Activated CD4-positive, alpha-beta T cell treated with anti-CD3 and anti-CD28 coated beads, Interleukin-2, amount 50 U/mL, for 48 hours (primary cell): ENCODE results near the gene STRN3.
A peak's percentile ranks its signal among the peaks of the same experiment; 100 is the strongest.
"Not testable (repeated sequence)": the region's sequence is repeated elsewhere in the genome, so short reads cannot be mapped to it uniquely, and the experiment has no call there.

ENCODE experiments used
- DNase-seq, 2 experiments: peaks; one replicate each; pipeline ENCODE4 v3.0.0-alpha.2; 2020

The STRN3 gene

DNA sequence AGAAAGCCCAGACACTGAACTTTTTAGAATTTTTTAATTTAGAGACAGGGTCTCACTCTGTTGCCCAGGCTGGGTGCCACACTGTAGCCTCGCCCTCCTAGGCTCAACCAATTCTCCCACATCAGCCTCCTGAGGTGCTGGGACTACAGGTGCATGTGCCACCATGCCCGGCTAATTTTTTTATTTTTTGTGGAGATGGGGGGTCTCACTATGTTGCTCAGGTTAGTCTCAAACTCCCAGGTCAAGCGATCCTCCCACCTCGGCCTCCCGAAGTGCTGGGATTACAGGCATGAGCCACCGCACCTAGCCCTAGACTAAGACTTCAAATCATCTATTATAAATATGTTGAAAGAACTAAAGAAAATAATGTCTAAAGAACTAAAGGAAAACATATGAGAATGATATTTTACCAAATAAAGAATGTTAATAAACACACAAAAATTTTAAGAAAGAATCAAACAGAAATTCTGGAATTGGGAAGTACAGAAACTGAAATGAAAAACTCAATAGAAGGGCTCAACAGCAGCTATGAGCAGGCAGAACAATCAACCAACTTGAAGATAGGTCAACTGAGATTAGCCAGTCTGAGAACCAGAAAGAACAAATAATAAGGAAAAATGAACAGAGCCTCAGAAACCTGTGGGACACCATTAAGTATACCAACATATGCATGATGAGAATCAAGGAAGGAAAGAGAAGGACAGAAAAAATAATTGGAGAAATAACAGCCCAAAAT lies 27.0 kb downstream of the STRN3 start:
- no peak for DNase-seq

DNA sequence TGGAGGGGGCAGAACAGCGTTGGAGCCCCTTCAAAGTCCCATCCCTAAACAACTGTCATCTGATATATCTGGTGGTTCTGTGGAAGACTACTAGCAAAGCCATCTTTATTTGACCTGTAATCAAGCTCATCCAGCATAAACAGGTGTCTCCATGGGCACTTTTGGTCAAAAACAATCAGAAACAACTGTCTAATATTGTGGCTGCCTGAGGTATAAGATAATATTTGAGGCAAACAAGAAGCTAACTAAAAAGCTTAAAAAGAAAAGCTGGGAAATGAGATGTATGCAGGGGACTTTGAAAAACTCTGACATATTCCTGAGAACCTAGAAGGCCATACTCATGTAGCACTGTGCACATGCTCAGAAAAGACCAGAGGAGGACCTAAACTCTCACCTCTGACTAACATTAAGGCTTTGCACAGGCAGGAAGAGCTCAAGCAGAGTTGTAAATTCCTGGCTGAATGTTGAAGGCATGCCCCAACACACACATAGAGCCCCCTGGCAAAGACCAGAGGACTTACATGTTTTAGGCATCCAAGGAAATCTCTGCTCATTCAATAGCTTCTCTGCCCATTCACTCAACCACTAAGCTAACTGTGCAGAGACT lies 28.0 kb downstream of the STRN3 start:
- DNase-seq: no peak

DNA sequence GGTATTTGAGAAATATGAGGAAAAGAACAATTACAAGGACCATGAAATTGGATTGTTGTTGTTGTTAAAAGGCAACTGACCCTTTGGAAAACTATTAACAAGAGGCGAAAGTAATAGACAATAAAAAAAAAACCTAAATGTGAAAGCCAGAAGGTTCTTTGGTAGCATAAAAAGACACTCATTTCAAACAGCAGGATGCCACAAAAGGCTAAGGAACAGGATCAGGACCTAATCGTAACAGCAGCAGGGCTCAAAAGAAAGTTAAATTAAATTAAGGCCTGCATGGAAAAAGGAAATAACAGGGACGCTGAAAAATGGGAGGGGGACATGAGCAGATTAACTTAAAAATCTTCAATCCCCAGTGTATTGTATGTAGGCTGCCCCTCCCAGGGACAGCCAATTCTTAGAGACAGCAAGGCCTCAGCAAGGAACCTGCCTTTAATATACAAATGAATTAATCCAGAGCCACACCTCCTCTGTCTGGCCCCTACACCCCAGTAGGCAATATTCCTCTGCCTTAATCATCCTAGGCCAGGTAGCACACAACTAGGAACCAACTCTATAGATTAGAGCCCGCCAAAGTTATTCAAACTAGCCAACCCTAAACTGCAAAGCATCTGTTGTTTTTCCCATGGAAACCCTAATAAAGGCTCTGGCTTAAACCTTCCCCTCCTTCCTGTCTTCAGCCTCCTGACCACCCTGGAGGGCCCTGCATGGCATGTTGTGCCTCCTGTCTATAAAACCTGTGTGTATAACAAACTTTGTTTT lies 29.1 kb downstream of the STRN3 start:
- DNase-seq: no peak

DNA sequence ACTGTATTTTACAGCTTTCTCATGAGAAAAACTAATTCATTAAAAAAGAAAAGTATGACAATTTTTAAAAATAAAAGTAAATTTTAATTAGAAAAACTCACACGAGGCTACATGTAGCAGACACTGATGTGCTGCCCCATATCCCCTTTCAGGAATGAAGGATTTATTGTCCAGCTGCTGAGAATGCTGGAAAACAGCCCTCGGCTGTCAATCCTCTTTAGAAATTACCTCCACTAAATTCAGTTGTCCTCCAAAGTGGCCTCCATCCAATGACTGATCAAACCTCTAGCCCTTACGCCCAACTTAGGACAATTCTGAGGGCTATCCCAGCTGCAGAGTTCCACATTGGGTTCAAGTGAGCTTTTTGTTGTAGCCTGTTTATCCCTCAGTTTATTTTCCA lies 30.5 kb downstream of the STRN3 start:
- no peak for DNase-seq

DNA sequence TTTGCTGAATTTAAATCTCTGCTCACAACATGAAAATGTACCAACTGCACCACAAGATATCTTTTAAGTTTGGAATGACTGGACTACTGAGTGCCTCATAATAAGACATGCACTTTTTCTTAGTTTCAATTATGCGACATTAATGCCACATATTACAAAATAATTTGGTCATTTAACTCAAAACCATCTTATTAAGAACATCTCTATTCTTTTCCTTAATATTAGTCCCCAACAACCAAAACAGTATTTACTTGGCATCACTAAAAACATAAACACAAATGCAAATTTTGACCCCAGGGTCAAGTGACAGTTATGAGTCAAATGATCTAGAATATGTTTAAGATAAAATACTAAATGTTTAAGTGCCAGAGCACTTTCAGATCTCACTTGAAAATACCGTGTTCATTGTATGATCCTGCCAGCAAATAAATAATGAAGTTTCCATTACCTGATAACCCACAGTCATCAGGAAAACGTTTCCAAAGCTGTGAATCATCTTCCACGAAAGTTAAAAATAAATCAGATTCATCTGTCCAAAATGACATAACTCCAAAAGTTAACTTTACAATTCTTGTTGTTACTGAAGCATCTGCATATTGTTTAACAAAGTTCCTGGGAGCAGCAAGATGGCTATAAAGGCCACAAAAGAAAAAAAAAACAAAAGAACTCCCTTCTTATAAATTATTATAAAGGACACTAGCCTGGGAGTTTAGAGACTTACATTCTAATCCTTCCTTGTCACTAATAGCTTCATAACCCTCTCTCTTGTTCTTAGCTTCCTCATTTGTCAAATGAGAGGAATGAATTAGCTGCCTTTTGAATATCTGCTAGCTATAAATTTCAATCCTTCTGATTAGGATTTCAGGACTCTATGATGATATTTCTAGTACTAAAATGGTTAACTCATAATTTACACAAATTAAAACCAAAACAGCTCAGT lies 31.2 kb downstream of the STRN3 start:
- no peak for DNase-seq

DNA sequence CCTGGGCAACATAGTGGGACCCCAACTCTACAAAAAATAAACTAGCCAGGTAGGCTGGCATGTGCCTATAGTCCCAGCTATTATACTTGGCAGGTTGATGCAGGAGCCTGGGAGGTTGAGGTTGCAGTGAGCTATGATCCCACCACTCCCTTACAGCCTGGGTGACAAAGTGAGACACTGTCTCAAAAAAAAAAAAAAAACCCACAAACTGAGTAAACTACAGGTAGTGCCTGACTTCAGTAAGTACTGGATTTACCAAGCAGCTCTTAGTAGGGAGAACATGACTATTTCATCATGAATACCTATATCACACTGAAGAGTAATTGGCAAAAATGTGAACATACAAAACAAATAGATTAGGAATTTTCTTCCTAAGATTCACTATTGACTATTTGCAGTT lies 33.1 kb downstream of the STRN3 start:
- DNase-seq: no peak

DNA sequence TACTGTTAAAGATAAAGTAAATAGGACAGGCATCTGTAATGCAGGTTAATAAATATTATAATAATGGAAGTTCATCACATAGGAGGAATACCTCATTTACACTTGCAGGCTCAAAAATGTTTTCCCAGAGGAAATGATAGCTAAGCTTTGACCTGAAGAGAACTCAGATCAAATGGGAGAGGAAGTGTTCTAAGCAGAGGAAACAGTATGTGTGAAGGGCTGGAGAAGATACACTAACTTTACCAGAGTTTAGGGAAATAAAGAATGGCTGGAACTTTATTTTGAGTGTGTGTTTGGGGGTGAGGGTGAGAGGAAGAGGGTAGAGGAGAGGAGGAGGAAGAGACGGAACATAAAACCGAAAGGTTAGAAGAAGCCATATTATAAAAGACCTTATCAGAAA lies 34.8 kb downstream of the STRN3 start:
- no peak for DNase-seq

DNA sequence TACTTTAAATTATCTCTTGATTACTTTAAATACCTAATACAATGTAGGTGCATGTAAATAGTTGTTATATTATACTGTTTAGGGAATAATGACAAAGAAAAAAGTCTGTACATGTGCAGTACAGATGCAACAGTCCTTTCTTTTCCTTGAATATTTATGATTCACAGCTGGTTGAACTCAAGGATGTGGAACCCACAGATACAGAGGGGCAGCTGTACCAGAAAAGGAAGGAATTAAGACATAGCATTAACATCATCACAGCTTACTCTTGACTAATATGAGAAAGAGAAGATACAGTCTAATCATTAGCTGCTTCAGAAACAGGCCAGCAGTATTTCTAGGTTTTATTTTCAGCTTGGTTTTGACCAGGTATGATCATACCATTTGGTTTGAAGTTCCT lies 35.4 kb downstream of the STRN3 start:
- no peak for DNase-seq

DNA sequence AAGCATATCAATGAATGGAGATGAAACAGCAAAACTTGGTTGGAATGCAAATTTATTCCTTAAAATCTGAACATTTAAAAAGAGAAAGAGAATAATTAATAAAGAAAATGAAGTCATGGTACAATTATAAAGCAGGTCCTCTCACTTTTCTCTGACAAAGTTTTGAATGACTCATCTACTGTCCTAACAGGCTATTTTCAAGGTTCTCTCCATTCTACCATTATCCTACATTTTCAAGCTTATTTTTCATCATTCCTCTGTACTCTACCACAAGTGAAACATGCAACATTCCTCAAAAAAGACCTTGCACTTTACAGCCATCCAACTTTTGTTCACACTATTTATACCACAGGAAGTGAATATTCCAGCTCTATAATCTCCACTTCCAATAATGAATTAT lies 37.7 kb downstream of the STRN3 start:
- DNase-seq: no peak

DNA sequence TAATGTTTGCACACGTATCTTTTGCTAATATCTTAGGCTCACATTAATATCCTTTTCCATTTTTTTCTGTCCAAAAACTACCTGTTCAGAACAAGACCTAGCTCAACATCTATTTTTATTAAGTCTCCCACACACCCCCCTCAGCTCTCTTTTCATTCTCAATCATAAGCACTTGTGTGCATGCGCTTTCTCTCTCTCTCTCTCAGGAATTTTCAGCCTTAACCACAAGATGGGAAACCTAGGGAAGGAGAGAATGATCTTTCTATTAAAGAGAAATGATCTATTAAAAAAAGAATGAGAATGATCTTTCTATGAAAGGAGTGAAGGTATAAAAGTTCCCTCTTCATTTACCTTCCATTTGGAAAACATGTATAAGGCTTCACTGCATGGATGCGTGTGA lies 40.4 kb downstream of the STRN3 start:
- DNase-seq: no peak

DNA sequence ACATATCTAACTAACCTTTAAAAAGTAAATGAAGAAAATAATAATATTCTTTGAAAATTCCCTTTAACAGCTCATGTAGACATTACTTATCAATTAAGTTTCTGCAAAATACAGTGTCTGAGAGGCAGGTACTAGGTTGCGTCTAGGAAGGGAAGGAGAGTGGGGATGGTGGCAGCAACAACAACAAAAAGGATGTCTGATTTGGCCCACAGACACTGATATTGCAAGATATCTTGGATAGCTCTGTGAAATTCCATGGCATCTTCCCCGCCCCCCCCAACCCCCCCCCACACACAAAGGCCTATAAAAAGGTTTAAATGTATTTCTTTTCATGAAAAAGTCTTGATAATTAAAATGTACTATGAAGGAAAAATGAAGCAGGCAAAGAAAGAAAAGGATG lies 42.3 kb downstream of the STRN3 start:
- no peak for DNase-seq

DNA sequence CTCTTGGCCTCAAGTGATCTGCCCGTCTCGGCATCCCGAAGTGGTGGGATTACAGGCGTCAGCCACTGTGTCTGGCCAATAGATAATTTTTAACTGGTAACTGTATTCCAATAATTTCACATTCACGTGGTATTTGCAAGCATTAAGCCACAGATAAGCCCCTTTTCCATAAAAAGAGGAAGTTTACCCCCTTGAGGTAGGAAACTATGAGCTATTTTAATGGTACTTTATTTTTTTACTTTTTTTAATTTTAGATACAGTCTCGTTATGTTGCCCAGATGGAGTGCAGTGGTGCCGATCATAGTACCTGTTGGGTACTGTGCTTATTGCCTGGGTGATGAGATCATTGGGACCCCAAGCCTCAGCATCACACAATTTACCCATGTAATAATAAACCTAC lies 43.6 kb downstream of the STRN3 start:
- no peak for DNase-seq

DNA sequence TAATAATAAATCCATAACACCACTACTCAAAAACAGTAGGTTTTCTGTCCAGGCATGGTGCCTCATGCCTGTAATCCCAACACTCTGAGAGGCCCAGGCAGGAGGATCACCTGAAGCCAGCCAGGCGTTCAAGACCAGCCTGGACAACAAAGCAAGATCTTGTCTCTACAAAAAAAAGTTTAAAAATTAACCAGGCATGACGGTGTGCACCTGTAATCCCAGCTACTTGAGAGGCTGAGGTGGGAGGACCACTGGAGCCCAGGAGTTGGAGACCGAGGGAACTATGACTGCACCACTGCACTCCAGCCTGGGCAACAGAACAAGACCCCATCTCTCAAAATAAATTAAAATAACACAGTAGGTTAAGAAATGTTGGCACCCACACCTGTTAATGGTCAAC lies 45.2 kb downstream of the STRN3 start:
- DNase-seq: no peak

DNA sequence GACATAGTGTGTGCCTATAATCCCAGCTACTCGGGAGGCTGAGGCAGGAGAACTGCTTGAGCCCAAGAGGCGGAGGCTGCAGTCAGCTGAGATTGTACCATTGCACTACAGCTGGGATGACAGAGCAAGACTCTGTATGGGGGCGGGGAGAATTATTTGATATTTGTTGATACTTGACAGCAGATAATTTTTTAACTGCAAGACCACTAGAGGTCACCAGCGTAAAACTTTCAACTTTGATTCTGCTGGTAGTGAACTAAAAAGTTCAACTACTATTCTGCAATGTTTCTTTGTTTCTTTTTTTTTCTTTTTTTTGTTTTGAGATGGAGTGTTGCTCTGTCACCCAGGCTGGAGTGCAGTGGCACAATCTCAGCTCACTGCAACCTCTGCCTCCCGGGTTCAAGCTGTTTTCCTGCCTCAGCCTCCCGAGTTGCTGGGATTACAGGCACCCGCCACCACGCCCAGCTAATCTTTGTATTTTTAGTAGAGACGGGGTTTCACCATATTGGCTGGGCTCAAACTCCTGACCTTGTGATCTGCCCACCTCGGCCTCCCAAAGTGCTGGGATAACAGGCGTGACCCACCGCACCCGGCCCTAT lies 46.0 kb downstream of the STRN3 start:
- peak in 1 of 2 experiments; percentile 24 for DNase-seq

DNA sequence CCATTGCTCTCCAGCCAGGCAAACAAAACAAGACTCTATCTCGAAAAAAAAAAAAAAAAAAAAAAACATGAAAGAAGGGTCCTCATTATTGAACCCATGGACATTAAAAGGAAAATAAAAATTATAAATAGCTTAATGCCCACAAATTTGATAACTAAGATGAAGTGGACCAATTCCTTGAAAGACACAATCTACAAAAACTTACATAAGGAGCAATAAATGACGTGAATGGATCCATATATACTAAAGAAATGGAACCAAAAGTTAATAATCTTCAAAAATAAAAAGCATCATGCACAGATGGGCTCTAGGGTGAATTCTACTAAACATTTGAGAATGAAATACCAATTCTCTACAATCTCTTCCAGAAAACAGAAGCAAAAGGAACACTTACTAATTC lies 48.4 kb downstream of the STRN3 start:
- no peak for DNase-seq

DNA sequence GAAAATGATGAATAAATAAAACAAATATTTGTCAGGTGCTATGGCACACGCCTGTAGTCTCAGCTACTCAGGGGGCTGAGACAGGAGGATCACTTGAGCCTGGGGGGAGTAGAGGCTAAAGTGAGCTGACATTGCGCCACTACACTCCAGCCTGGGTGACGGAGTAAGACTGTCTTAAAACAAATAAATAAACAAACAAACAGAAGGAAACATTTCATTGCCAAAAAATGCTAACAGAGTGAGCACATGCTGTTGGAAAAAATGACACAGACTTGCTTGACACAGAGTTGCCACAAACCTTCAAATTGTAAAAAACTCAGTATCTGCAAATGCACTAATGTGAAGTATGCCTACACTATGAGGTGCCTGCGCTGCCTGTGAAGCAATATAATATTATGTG lies 51.6 kb downstream of the STRN3 start:
- no peak for DNase-seq

DNA sequence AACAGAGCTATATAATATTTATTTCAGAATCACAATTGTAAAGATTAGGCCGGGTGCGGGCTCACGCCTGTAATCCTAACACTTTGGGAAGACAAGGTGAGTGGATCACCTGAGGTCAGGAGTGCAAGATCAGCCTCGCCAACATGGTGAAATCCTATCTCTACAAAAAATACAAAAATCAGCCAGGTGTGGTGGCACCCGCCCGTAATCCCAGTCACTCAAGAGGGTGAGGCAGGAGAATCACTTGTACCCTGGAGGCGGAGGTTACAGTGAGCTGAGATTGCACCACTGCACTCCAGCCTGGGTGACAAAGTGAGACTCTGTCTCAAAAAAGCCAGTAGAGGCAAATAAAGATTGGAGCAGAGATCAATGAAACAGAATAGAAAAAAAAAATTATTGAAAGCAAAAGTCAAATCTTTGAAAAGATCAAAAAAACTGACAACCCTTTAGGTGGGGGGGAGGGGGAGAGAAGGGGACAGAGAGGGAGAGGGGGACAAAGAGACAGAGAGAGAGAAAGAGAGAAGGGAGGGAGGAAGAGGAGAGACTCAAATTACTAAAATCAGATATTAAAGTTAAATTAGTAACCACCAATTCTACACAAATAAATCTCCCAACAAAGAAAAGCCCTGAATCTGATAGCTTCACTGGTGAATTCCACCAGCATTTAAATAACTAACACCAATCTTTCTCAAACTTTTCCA lies 53.1 kb downstream of the STRN3 start:
- no peak for DNase-seq

DNA sequence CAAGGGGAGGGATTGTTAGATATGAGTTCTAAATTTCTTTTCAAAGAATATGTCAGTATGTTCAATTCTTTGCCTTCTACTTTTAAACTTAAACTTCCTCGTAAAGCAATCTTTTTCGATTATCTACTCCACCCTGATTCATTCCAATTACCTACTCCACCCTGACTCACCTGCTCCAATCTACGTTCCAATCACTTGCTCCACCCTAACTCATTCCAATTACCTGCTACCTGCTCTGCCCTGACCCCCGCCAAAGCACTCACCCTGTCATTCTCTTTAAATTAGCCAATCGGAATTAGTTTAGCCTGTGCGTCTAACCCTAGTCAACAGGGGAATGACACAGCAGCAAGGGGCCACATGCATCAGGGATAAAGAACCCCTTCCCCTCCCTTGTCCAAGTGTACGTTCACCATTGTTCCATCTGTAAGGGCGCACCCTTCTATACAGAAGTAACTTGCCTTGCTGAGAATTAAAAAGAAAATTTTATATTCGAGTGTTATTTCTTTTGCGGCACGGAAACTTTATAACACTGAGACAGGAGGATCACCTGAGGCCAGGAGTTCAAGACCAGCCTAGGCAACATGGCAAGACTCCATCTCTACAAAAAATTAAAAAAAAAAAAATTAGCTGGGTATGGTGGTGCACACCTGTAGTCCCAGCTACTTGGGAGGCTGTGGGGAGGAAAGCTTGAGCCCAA lies 54.0 kb downstream of the STRN3 start:
- not testable (repeated sequence) for DNase-seq

DNA sequence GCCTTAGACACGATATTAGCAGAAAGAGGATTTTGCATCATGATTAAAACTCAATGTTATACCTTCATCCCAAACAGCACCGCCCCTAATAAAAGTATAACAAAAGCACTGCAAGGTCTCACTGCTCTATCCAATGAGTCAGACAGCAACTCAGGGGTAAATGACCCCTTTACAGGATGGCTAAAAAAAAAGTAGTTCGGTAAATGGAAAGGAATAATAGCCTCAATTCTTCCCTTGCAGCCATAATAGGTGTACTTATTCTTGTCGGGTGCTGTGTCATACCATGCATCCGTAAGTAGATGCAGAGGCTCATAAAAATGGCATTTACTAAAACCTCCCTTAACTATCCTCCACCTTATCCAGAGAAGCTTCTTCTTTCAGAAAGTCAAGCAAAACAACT lies 54.6 kb downstream of the STRN3 start:
- DNase-seq: no peak

DNA sequence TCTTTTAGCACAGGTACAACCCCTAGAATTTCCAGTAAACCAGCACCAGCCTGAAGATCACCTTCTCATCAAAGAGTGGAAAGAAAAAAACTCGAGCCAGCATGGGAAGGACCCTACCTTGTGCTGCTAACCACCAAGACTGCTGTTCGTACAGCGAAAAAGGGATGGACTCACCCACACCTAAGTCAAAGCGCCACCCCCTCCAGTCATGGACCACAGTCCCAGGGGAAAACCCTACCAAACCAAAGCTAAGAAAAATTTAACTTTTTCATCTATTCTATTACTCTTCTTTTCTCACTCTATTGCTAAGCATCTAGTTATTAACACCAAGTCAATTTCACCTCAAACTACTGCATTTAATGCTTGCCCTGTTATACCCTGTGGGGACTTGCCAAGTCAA lies 56.4 kb downstream of the STRN3 start:
- peak; percentile 53 to 71 for DNase-seq

DNA sequence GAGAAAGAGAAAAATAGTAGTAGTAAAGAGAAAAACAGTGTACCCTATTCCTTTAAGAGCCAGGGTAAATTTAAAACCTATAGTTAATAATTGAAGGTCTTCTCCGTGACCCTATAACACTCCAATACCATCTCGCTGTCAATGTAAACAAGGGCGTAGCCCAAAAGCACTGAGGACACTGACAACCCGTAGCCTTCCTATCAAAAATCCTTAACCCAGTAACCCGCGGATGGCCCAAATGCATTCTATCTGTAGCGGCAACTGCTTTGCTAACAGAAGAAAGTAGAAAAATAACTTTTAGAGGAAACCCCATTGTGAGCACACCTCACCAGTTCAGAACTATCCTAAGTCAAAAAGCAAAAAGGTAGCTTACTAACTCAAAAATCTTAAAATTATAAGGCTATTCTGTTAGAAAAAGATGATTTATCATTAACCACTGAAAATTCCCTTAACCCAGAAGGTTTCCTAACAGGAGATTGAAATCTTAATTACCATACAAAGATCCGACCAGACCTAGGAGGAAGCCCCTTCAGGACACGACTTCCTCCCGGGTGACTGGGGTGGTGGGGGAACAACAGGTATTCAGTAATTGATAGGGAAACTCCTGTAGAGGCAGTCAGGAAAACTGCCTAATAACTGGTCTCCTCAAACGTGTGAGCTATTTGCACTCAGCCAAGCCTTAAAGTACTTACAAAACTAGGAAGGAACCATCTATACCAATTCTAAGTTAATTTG lies 58.6 kb downstream of the STRN3 start:
- DNase-seq: not testable (repeated sequence)
